ENCODE measurements around the gene TRIM45.
"Not testable (repeated sequence)": the region's sequence is repeated elsewhere in the genome, so short reads cannot be mapped to it uniquely, and the experiment has no call there.

TRIM45 gene

DNA sequence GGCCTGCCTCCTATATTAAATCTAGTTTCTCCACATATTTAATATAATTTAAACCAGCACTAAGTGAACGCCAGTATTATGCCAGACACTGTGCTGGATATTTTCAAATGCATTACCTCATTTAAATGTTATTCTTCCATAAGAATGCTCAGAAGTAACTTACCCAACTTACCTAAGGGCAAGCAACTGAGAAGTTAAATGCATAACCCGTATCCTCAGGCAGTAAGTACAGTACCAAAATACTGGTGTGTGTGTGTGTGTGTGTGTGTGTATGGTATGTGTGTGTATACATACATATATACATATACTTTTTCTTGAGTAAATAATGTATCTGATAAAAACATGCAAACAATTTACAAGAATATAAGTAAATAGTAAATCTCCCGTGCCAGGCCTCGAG, 9.0 kb upstream of the TRIM45 start:
- DNase-seq (ENCODE audit: low read depth in 2 of 2) = no peak

DNA sequence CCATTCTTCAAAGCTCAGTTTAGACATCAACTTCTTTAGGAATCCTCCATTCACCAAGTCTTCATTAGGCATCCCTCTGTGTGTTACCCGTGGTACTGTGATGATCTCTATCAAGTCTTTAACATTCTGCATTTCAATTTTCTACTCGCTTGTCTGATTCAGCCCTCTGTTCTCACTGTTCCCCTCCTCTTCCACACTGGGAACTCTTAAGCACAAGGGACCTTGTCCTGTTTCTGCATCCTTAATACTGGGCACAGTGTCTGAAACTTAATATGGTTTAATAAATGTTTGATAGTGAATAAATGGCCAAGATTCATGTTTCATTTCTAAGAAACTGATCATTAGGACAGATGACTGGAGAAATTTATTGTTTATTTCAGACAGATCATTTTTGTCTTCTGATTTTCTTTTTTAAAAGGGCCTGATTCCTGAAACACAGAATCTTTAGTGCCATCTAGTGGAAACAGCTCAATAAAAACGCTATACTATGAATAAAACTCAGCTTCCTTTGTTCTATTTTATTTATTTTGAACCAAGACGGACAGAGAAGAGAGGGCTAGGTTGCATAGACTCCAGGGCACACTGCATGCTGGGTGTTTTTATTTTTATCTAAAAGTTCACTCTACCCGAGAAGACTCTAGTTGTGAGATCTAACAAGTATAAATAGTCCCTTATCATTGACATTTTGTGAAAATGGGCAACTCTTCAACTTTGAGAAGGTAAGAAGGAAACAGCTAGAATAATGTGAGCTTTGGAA, 7.0 kb upstream of the TRIM45 start:
- DNase-seq (ENCODE audit: low read depth in 2 of 2) = peak in 1 of 2 experiments; percentile 24

DNA sequence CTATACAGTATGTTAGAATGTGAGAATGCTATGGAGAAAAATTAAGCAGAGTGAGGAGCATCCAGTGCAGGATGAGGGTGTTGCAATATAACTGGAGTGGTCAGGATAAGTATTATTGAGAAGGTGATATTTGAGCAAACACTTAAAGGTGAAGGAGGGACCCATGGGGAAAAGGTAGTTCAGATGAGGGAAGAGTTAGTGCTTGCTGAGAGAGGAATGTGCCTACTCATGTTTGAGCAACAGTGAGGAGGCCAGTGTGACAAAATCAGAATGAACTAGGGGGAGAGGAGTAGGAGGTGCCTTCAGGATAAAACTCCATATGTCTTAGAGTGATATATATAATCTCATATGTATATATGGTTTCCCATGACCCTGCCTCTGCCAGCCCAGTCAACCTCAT, 6.2 kb upstream of the TRIM45 start:
- DNase-seq (ENCODE audit: low read depth in 2 of 2) = no peak

DNA sequence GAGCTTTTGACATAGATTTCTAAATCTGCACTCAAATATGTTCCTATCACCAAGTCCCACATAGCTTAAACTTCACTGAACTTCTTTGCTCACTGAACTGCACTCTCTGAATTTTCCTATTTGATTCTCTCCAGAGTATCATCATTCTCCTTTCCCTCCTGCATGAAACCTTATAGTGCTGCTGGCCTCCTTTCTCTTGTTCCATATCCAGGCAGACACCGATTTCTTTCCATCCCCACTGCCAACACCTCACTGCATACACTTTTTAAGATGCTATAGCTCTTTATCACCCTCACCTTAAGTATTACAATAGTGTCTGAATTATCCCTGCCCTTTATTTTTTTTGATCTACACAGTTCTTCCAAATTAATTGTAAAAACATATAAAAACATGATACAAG, 3.1 kb upstream of the TRIM45 start:
- DNase-seq (ENCODE audit: low read depth in 2 of 2) = no peak

DNA sequence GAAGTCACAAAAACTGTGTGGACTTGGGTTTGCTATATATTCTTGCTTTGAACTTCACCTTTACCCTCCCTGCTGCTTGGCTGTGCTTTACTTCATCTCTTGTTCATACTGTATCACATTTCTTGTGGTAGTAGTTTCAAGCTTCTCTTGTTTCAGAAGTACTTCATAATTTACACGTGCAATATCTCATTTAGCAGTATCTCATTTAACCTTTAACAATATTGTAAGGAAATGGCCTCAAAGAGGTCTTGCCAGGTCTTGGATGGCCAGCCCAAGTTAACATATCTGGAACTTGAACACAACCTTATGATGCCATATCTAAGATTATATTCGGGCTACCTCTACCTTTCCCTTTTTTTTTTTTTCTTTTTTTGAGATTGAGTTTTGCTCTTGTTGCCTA, 1.7 kb upstream of the TRIM45 start:
- DNase-seq (ENCODE audit: low read depth in 2 of 2) = no peak

DNA sequence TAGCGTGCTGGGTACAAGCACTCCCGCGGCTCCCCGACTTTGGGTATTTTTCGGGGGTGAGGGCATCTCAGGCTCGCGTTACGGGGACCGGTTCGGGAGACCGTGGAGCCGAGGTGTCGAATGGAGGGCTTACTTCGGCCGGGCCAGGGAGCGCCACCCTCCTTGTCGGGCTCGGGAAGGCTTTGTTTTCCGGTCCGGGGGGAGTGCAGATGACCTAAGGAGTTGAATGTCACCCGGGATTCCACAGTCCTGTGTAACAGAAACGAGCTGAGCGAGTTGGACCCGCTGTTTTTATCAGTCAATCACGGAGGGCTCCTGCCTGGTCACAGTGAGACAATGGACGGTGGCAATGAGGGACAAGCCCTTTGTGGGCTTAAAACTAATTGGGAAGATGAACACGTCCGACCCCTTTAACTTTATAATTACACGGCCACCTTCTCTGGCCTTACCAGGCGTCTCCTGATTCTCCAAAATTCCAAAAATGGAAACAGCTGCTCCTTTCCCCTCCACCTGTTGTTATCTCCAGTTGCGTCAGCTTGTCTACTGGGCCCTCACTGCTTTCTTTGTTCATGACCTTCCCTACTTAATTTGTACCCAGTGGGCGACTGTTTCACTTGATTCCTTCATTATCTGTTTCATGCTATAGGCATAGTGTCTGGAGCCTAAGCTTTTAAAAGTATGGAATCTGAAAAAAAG, 929 bp upstream of the TRIM45 start:
- no peak for DNase-seq (ENCODE audit: low read depth in 2 of 2)

DNA sequence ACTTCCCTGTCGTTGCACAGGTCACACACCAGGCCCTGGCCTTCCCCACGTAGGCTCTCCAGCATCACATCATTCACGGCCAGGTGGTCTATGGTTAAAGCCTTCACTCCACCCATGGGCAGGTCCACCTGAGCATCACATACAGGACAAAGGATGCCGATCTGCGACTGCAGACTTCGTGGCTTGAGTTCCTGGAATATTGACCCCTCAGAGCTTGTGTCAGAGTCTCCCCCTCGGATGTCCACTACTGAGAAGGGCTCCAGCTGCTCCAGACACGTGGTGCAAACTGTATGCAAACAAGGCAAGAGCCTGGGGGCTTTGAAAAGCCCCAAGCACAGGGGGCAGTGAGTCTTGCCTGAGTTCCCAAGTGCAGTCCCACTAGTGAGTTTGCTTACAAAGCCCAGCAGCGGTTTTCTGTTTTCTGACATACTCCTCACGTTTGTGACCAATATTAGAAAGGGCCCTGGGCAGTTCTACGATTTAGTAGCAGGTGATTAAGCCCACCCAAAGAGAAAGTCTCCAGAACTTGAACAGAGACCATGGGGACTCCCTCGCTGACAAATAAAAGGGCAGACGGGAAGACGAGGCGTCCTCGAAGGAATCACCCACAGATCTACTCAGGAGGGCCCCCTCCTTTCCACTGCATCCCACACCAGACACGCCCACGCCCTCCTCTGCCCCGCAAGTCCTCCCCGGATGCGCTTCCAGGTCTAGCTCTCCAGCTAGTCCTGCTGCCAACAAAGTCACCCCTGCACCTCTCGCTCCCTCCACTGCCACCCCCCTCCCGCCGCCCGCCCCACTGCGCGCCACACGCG, 568 bp downstream of the TRIM45 start:
- DNase-seq (ENCODE audit: low read depth in 2 of 2) = no peak

DNA sequence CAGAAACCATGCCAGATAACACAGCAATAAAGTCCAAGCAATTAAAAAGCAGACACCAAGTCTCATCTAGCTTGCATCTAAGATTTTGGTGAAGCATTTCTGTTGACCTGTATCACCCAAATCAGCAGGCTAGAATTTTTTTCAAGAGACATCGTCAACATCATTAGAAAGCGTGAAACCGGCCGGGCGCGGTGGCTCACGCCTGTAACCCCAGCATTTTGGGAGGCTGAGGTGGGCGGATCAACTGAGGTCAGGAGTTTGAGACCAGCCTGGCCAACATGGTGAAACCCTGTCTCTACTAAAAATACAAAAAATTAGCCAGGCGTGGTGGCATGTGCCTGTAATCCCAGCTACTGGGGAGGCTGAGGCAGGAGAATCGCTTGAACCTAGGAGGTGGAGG, 2.4 kb downstream of the TRIM45 start:
- DNase-seq (ENCODE audit: low read depth in 2 of 2) = not testable (repeated sequence)

DNA sequence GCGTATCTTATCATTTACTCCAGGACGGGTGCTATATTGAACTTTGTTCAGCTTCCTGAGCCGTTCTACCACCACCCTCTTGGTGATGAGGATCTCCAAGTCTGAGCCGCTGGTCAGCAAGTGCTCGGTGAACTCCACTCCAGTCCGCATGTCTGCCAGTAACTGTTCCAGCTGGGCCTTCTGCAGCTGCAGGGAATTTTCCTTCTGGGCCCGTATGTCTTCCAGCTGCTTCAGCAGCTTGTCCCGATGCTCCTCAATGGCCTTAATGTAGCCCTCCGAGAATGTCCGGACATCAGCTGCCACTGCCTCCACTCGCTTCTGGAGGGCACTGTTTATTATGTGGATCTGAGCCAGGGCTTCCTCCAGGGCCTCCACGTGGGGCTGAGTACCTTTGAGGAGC, 3.4 kb downstream of the TRIM45 start:
- DNase-seq (ENCODE audit: low read depth in 2 of 2) = no peak

DNA sequence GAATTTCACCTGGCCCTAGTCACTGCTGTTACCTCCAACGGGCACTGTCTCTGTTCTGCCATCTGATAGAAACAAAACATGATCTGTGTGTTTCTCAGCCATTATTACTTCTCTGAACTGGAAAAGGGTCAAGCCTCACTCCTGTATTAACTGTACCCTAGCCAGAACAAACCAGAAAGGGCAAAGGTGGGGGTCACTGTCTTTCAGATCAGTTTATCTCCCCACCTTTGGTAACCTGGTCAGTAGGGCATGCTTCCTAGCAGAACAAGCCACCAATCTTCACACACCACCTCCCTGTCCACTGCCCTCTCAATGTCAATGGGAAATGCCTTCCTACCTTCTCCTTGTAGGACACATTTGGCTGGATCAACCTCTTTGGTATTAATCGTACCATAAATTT, 3.9 kb downstream of the TRIM45 start:
- no peak for DNase-seq (ENCODE audit: low read depth in 2 of 2)

DNA sequence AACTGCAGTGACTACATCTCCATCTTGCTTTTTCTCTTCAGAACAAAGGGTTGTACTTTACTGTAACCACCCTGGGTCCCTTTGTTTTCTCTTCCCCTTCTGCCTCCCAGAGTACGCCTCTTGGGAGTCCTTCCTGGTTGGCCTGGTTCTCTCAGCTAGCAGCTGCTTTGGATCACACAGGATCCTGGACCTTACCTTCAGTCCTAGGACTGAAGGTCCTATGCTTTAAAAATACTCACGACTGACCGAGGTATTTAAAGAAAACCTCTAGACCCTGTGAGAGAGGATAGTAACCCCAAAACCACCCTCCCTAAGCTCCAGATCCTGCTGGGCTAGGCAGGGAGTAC, 4.8 kb downstream of the TRIM45 start:
- no peak for DNase-seq (ENCODE audit: low read depth in 2 of 2)

DNA sequence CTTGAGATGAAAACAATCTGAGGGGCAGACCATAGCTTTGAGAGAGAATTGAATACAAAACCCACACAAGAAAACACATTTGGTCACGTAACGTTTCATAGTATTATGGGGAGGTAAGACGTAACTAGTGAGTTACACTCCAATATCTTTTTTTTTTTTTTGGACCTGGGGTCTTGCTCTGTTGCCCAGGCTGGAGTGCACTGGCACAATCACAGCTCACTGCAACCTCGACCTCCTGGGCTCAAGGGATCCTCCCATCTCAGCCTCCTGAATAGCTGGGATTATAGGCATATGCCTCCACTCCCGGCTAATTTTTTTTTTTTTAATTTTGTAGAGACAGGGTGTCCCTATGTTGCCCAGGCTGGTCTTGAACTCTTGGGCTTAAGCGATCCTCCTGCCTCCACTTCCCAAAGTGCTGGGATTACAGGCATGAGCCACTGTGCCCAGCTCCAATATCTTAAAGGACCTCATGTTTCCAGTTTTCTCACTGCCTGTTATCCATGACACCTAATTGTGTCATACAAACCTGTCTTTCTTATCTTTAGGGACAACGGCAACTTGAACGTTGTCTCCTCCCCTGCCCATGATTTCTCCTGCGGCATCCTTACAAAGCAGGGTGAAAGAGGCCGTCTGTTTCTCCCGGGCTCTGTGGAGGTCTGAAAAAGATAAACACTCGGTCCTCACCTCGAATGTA, 5.3 kb downstream of the TRIM45 start:
- no peak for DNase-seq (ENCODE audit: low read depth in 2 of 2)

DNA sequence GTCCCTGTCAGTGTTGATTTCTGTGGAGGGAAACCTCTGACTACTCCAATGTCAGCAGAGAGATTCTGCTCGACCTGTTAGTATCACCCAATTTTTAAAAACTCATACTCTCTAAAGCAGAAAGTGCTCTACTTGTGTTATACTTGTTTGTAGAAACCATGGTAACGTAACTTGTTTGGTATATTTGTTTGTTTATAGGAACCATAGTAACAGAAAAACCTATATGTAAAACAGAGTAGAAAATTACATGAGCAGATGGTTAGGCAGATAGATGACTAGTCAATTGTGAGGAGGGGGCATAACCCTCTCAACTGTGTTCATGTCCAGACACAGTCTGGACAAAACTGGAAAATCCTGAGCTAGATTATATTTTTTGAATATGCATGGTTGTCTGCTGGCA, 6.7 kb downstream of the TRIM45 start:
- no peak for DNase-seq (ENCODE audit: low read depth in 2 of 2)

DNA sequence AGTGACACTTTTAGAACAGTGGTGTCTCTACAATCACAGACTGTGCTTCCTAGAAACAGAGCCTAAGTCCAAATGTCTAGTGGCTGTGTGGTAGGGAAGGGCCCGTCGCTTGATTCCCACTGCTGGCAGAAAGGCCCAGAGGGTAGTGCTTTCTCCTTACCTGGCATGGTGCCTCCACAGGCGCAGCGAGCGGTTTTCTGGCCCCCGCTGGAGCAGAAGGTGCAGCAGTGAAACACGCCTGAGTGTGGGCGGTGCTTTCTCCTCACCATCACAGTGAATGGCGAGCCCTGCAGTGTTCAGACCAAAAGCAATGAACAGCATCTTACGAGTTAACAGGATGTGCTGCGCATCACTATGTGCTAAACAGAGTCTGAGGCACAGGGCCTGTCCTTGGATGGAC, 8.3 kb downstream of the TRIM45 start:
- DNase-seq (ENCODE audit: low read depth in 2 of 2) = no peak

DNA sequence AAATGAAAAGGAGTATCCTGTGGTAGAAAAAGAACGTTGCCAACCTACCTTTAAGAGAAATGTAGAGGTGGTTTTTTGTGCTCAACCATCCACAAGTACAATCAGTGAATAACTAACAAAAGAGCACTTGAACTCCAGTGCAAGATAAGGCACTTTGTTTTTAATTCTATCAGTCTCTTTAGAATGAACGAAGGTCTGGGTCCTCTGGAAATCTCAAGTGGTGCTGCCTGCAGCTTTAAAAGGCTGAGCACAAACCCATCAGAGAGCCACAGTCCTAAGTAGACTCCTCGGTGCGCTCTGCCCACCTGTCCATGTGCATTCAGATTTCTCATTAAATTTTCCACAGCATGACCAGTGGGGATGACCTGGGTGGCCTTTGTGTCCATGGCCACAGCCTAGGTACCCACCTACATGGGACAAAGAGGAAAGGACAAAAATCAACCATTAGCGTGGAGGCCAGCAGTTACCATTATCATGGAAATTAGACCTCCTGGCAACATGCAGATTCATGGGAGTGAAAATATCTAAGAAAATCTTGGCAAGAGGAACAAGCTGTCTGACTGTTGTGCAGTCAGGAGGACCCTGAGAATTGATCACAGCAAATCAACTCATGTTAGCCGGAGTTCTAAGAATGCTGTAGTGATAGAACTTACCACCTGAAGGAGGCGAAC, 9.4 kb downstream of the TRIM45 start:
- DNase-seq (ENCODE audit: low read depth in 2 of 2) = no peak

DNA sequence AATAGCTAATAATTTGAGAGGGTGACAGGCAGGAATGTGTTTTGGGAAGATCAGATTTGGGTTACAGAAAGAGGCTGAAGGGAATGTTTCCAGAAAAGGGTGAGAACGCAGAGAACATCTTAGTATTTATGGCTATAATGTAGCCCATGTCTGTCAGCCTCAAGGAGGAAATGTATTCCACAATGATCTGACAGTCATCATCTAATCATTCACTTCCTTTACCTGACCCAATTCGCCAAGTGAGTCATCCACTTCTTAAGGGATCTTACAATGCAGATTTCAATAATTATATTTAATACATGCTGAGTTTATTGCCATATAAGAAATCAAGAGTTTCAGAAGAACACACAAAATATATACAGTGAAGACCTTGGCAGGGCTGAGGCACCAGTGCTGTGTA, 10.8 kb downstream of the TRIM45 start:
- no peak for DNase-seq (ENCODE audit: low read depth in 2 of 2)

DNA sequence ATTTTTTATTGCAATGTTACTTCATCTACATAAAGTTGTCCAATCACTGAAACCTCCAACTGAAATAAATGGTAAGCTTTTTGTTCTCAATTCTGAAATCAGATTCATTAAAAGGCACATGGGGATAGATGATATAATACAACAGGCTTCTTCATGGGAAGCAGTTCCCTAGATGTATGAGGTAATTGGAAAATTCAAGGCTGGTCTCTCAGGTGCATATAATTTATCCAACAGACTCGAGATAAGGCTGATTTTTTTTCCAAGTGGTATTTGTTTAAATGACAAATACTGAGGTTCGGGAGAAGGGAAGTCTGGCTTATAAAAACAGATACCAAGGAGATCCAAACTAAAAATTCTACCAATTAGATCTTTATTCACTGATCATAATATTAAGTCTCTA, 14.2 kb downstream of the TRIM45 start:
- no peak for DNase-seq (ENCODE audit: low read depth in 2 of 2)

DNA sequence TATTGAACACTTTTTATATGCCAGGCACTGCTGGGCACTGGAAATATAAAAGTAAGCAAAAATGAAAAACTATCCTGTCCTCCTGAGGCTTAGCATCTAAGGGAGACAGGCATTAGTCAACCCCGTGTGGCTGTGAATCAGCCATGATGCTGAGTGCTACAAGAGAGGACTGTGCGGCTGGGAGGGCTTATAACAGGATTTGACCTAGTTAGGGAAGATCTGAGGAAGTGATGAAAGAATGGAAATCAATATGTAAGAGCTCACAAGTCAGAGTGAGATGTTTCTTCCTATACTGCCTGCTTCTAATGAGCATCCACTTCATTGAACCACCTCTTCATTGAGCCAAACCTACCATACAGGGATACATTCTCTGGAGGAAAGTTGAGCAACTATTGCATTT, 15.1 kb downstream of the TRIM45 start:
- DNase-seq (ENCODE audit: low read depth in 2 of 2) = no peak

DNA sequence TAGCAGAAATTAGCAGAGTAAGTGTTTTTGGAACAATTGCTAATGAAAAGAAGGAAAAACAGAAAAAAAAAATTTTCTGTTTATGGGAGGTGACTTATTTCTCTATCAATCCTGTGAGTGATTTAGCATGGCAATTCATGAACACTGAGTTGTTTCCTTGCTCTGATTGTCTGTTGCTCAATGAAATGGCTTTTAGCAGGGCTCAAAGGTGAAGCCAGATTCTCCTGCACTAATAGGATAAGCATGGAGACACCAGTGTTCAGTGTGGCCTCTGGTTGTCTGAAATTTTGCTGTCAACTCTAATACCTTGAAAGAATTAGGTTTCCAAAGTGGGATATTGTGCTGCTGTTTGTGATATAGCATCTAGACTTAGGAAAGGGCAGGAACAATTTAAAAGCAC, 15.8 kb downstream of the TRIM45 start:
- no peak for DNase-seq (ENCODE audit: low read depth in 2 of 2)

DNA sequence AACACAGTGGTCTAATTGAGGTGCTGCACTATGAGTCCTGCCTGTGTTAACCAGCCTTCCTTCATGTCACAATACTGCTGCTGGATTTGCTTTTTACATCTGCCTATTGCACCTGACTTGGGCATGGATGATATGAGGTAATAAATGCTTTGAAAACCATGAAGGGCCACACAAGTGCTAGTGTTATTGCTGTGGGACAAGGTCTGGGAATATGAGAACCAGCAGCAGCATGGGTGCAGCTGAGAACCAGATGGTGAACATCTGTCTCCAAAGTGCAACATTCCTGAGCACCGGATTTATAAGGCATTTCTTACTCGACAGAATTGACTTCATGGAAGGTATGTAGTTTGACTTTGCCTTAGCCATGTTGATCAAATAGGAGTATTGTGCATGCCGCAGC, 16.6 kb downstream of the TRIM45 start:
- DNase-seq (ENCODE audit: low read depth in 2 of 2) = peak; percentile 53 to 54

DNA sequence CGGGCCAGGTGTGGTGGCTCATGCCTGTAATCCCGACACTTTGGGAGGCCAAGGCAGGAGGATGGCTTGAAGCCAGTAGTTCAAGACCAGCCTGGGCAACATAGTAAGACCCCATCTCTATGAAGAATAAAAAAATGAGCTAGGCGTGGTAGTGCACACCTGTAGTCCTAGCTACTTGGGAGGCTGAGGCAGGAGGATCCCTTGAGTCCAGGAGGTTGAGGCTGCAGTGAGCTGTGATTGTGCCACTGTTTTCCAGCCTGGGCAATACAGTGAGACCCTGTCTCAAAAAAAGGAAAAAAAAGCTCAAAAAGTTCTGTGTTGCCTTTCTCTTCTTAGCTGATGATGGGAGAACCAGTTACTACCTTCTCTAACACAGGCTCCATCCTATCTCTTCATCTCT, 19.7 kb downstream of the TRIM45 start:
- not testable (repeated sequence) for DNase-seq (ENCODE audit: low read depth in 2 of 2)

DNA sequence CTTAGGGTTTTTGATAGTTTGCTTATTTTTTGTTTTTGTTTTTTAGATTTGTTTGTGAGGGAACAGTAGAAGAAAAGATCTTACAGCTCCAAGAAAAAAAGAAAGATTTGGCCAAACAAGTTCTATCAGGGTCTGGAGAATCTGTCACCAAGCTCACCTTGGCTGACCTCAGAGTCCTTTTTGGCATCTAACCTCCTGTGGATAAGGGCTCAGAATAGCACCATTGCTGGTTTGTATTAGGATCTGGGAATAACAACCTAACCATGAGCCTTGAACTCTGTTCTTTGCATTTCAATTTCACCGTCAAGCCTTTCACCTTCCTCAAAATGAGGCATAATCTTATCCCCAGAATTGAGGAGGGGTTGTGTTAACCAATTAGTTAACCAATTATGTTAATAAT, 20.2 kb downstream of the TRIM45 start:
- no peak for DNase-seq (ENCODE audit: low read depth in 2 of 2)

All from fibroblast of skin of left quadriceps (primary cell).